CD14-positive monocyte (primary cell): ENCODE results near the gene RGL3. TPM values are rescaled to one million over a fixed set of nuclear protein-coding genes. Genes with fewer than 3 reads are reported as not detected.
"Not testable (repeated sequence)": the region's sequence is repeated elsewhere in the genome, so short reads cannot be mapped to it uniquely, and the experiment has no call there.

Experiments
- DNase-seq, 3 donors: peaks; one replicate each; pipeline ENCODE4 v3.0.0-alpha.2; 2011 to 2022
- H2AFZ ChIP-seq: 2 replicates; pipeline ENCODE4 v1.6.0; 2012; ENCODE audit warnings: mild to moderate bottlenecking, low read depth, low read length, inconsistent platforms; ENCODE audit not compliant: insufficient read depth, poor library complexity, severe bottlenecking
- H3K27ac ChIP-seq, 2 donors: 1 replicate in 1 of 2; 2 replicates in 1 of 2; pipeline ENCODE4 v1.5.1; 2012 to 2013; ENCODE audit warnings: low read length in 2 of 2, control low read depth in 1 of 2, inconsistent platforms in 1 of 2, low read depth in 1 of 2, mild to moderate bottlenecking in 1 of 2
- H3K27me3 ChIP-seq, 2 donors: one replicate each; pipeline versions ENCODE4 v1.6.0 to v1.6.1; 2011 to 2013; ENCODE audit warnings: low read length in 2 of 2; ENCODE audit not compliant: control insufficient read depth in 2 of 2, insufficient read depth in 2 of 2
- H3K36me3 ChIP-seq, 2 donors: replicated peaks in 1 of 2; 1 replicate in 1 of 2; 2 replicates in 1 of 2; pipeline versions ENCODE4 v1.5.1 to v1.6.1; 2012 to 2013; ENCODE audit warnings: low read length in 2 of 2, control low read depth in 1 of 2, inconsistent platforms in 1 of 2, mild to moderate bottlenecking in 1 of 2; ENCODE audit not compliant: insufficient read depth in 2 of 2, control insufficient read depth in 1 of 2
- H3K4me1 ChIP-seq, 2 donors: 1 replicate in 1 of 2; 2 replicates in 1 of 2; pipeline versions ENCODE4 v1.5.1 to v1.6.1; 2012 to 2013; ENCODE audit warnings: low read length in 2 of 2, control low read depth in 1 of 2, inconsistent platforms in 1 of 2, mild to moderate bottlenecking in 1 of 2, moderate library complexity in 1 of 2; ENCODE audit not compliant: insufficient read depth in 2 of 2, control insufficient read depth in 1 of 2
- H3K4me2 ChIP-seq: replicated peaks from 2 replicates; pipeline ENCODE3; 2012; ENCODE audit warnings: low read length, moderate library complexity, mild to moderate bottlenecking; ENCODE audit not compliant: poor library complexity, severe bottlenecking; ENCODE audit errors: extremely low read depth
- H3K4me3 ChIP-seq, 3 experiments: fragments of 200-600 bp in 1 of 3; sonication (generic) in 1 of 3; replicated peaks in 1 of 3; 1 replicate in 2 of 3; 2 replicates in 1 of 3; pipeline ENCODE4 v1.5.1; 2011 to 2013; ENCODE audit warnings: low read length in 3 of 3, mild to moderate bottlenecking in 3 of 3, control low read depth in 2 of 3, low read depth in 2 of 3, inconsistent platforms in 1 of 3, moderate library complexity in 1 of 3
- H3K79me2 ChIP-seq: 2 replicates; pipeline ENCODE4 v1.6.0; 2012; ENCODE audit warnings: mild to moderate bottlenecking, control low read depth, inconsistent platforms, low read length, moderate library complexity; ENCODE audit not compliant: insufficient read depth
- H3K9ac ChIP-seq: 2 replicates; pipeline ENCODE4 v1.6.0; 2017; ENCODE audit warnings: low read length, mild to moderate bottlenecking; ENCODE audit not compliant: insufficient read depth, poor library complexity, severe bottlenecking
- H3K9me3 ChIP-seq, 2 donors: replicated peaks in 1 of 2; 1 replicate in 1 of 2; 2 replicates in 1 of 2; pipeline versions ENCODE4 v1.5.1 to v1.6.1; 2012 to 2013; ENCODE audit warnings: low read length in 2 of 2, control low read depth in 1 of 2; ENCODE audit not compliant: control insufficient read depth in 1 of 2, insufficient read depth in 1 of 2
- H4K20me1 ChIP-seq: 2 replicates; pipeline ENCODE4 v1.6.0; 2012; ENCODE audit warnings: mild to moderate bottlenecking, low read length, control low read depth, moderate library complexity; ENCODE audit not compliant: insufficient read depth
- H3K27ac Mint-ChIP-seq, 7 donors: one replicate each; pipeline ENCODE4 v1.8.0; 2020; ENCODE audit warnings: mild to moderate bottlenecking in 7 of 7, mixed read lengths in 7 of 7, moderate library complexity in 6 of 7, inconsistent platforms in 2 of 7
- H3K27me3 Mint-ChIP-seq, 3 donors: one replicate each; pipeline ENCODE4 v1.8.0; 2021 to 2022; ENCODE audit warnings: low read depth in 3 of 3, mild to moderate bottlenecking in 3 of 3, mixed read lengths in 3 of 3, moderate library complexity in 3 of 3, inconsistent platforms in 1 of 3
- H3K36me3 Mint-ChIP-seq, 2 donors: one replicate each; pipeline ENCODE4 v1.8.0; 2020; ENCODE audit warnings: mixed read lengths in 2 of 2, inconsistent platforms in 1 of 2, mild to moderate bottlenecking in 1 of 2
- H3K4me1 Mint-ChIP-seq: one replicate; pipeline ENCODE4 v1.8.0; 2020; ENCODE audit warnings: mild to moderate bottlenecking, mixed read lengths
- H3K4me3 Mint-ChIP-seq, 2 donors: one replicate each; pipeline ENCODE4 v1.8.0; 2020; ENCODE audit warnings: mild to moderate bottlenecking in 2 of 2, mixed read lengths in 2 of 2, moderate library complexity in 1 of 2
- H3K9me3 Mint-ChIP-seq, 7 donors: one replicate each; pipeline ENCODE4 v1.8.0; 2020 to 2022; ENCODE audit warnings: mixed read lengths in 7 of 7, mild to moderate bottlenecking in 6 of 7, moderate library complexity in 6 of 7, inconsistent platforms in 2 of 7
- WGBS: methylation state at CpG from one replicate; pipeline ENCODE4 v1.1.5; 2013; ENCODE audit warnings: missing lambda C conversion rate; ENCODE audit not compliant: insufficient coverage; 5-methylcytosine and 5-hydroxymethylcytosine counted together
- intact Hi-C, 2 donors: fragments of 100-400 bp; cut with micrococcal nuclease; formaldehyde crosslinking; loops; one replicate each; pipeline versions ENCODE4 v1.15.0 to v1.15.1; 2023
- polyA plus RNA-seq, 3 donors: library from polyadenylated mRNA; depleted of rRNA in 1 of 3; unstranded in 2 of 3; stranded (reverse) in 1 of 3; fragments of 300-500 nt in 2 of 3; fragments of >200 nt in 1 of 3; fragmentation: Illumina TruSeq in 2 of 3; gene quantifications; 1 replicate in 2 of 3; 2 replicates in 1 of 3; pipeline ENCODE4 v1.2.3, GENCODE V29; 2012 to 2021
- TF ChIP-seq, protein P1 (sequence below): fragments of 200-600 bp; IDR thresholded peaks from one replicate; pipeline ENCODE4 v1.8.0; 2022; ENCODE audit warnings: antibody characterized with exemption, mild to moderate bottlenecking

The RGL3 gene
- polyA plus RNA-seq, 3 donors = 1.7 TPM; not detected in 2

GRCh38 chr19:11457115-11457514, 38.0 kb upstream of the RGL3 start:
- TF ChIP-seq, protein P1, sequence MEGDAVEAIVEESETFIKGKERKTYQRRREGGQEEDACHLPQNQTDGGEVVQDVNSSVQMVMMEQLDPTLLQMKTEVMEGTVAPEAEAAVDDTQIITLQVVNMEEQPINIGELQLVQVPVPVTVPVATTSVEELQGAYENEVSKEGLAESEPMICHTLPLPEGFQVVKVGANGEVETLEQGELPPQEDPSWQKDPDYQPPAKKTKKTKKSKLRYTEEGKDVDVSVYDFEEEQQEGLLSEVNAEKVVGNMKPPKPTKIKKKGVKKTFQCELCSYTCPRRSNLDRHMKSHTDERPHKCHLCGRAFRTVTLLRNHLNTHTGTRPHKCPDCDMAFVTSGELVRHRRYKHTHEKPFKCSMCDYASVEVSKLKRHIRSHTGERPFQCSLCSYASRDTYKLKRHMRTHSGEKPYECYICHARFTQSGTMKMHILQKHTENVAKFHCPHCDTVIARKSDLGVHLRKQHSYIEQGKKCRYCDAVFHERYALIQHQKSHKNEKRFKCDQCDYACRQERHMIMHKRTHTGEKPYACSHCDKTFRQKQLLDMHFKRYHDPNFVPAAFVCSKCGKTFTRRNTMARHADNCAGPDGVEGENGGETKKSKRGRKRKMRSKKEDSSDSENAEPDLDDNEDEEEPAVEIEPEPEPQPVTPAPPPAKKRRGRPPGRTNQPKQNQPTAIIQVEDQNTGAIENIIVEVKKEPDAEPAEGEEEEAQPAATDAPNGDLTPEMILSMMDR = no peak
- Histone ChIP-seq H2AFZ (no peak overlapping the region), H4K20me1 (no peaks in the 10 kb centered on the region), H3K27ac (no peak overlapping the region), H3K4me3 (no peak overlapping the region), H3K4me2 (no peak overlapping the region), H3K9ac (no peak overlapping the region), H3K4me1 (no peaks in the 10 kb centered on the region), H3K27me3 (no peaks in the 10 kb centered on the region), H3K36me3 (no peaks in the 10 kb centered on the region), H3K79me2 (no peaks in the 10 kb centered on the region), H3K9me3 (no peaks in the 10 kb centered on the region)
- no peaks in the 10 kb centered on the region for H3K4me1 Mint-ChIP-seq
- peaks cover 3 to 14% (median 11%) of the 10 kb centered on the region in 3 donors for H3K27me3 Mint-ChIP-seq
- WGBS = no CpG with 5 or more reads among the region's 18 CpGs
- intact Hi-C loops = no loop called here
- H3K27ac Mint-ChIP-seq = no peak overlapping the region
- H3K36me3 Mint-ChIP-seq = no peaks in the 10 kb centered on the region
- H3K4me3 Mint-ChIP-seq = no peak overlapping the region
- DNase-seq = no peak
- peaks cover 0 to 7% (median 0%) of the 10 kb centered on the region in 7 donors for H3K9me3 Mint-ChIP-seq

- no peaks in the 10 kb centered on the region for H3K79me2 ChIP-seq
- H3K27ac ChIP-seq = no peak overlapping the region
- Mint-ChIP-seq H3K4me1 (no peaks in the 10 kb centered on the region), H3K4me3 (no peak overlapping the region), H3K27me3 (peaks cover 3 to 14% (median 11%) of the 10 kb centered on the region in 3 donors), H3K36me3 (no peaks in the 10 kb centered on the region), H3K27ac (no peak overlapping the region), H3K9me3 (peaks cover 0 to 7% (median 0%) of the 10 kb centered on the region in 7 donors)
- no peak overlapping the region for H3K9ac ChIP-seq
- H3K4me1 ChIP-seq = no peaks in the 10 kb centered on the region
- H3K9me3 ChIP-seq = no peaks in the 10 kb centered on the region
- no peaks in the 10 kb centered on the region for H4K20me1 ChIP-seq
- no peaks in the 10 kb centered on the region for H3K27me3 ChIP-seq
- H3K4me3 ChIP-seq = no peak overlapping the region
- 91% methylated on average over 5 of the region's 7 CpGs for WGBS
- no peaks in the 10 kb centered on the region for H3K36me3 ChIP-seq
- DNase-seq = no peak
- no peak overlapping the region for H3K4me2 ChIP-seq
- TF ChIP-seq, protein P1 = no peak
- intact Hi-C loops = no loop called here
- H2AFZ ChIP-seq = no peak overlapping the region
Observed at GRCh38 chr19:11456659-11457058, 37.5 kb upstream of the RGL3 start.

GRCh38 chr19:11455233-11455554, 36.1 kb upstream of the RGL3 start:
- H3K4me1 ChIP-seq, H3K4me2 ChIP-seq, H2AFZ ChIP-seq, H3K36me3 Mint-ChIP-seq, H3K9me3 ChIP-seq, H3K4me3 ChIP-seq, H4K20me1 ChIP-seq, H3K79me2 ChIP-seq, intact Hi-C loops, H3K4me1 Mint-ChIP-seq, H3K4me3 Mint-ChIP-seq, H3K9me3 Mint-ChIP-seq, H3K36me3 ChIP-seq, H3K27me3 ChIP-seq, DNase-seq, H3K27ac ChIP-seq, H3K9ac ChIP-seq: not testable (repeated sequence)
- Mint-ChIP-seq H3K27me3 (peaks cover 4 to 14% (median 9%) of the 10 kb centered on the region in 3 donors), H3K27ac (peak overlapping the region in 1 of 7 donors; percentile 20)
- WGBS = 100% methylated on average over 8 of the region's 9 CpGs
